K562 (cell line): ENCODE measurements around the gene OXLD1. TPM values are rescaled to one million over a fixed set of nuclear protein-coding genes. Genes with fewer than 3 reads are reported as not detected.

Experiments
- DPF2 ChIP-seq: fragments of 450-650 bp; IDR thresholded peaks from 2 replicates; pipeline ENCODE4 v1.6.1; 2016
- ESRRB ChIP-seq: fragments of 250-450 bp; sonication (Bioruptor Pico); IDR thresholded peaks from 2 replicates; pipeline ENCODE4 v1.5.0; 2020; ENCODE audit warnings: mild to moderate bottlenecking, moderate library complexity, borderline replicate concordance
- FOXM1 ChIP-seq, 2 experiments: fragments of 450-650 bp in 1 of 2; sonication (generic) in 1 of 2; formaldehyde crosslinking in 1 of 2; IDR thresholded peaks; 2 replicates each; pipeline versions ENCODE4 v1.6.1 to v1.9.0; 2017 to 2022; ENCODE audit warnings: low read depth in 2 of 2, mild to moderate bottlenecking in 2 of 2, missing genetic modification reagents in 1 of 2, moderate library complexity in 1 of 2
- GABPA ChIP-seq: fragments of 200-800 bp; sonication (Bioruptor generic); conservative IDR thresholded peaks from 2 replicates; pipeline ENCODE4 v1.6.1; 2016; ENCODE audit warnings: low read depth, missing genetic modification characterization, missing compliant biosample characterization
- HEY1 ChIP-seq: fragments of 250-450 bp; sonication (Bioruptor Pico); IDR thresholded peaks from 2 replicates; pipeline ENCODE4 v1.5.0; 2020; ENCODE audit warnings: mild to moderate bottlenecking, moderate library complexity, borderline replicate concordance
- HINFP ChIP-seq: fragments of 450-650 bp; conservative IDR thresholded peaks from 2 replicates; pipeline ENCODE4 v1.6.1; 2016; ENCODE audit warnings: missing genetic modification characterization, low read depth, mild to moderate bottlenecking, control low read depth, missing compliant biosample characterization
- ILF3 ChIP-seq: fragments of 450-650 bp; IDR thresholded peaks from 2 replicates; pipeline ENCODE4 v1.6.1; 2018; ENCODE audit warnings: antibody characterized with exemption, mild to moderate bottlenecking, moderate library complexity, borderline replicate concordance
- PRPF4 ChIP-seq: fragments of 200-400 bp; formaldehyde crosslinking; IDR thresholded peaks from one replicate; pipeline ENCODE4 v1.6.1; 2017; ENCODE audit warnings: low read length, low read depth, mild to moderate bottlenecking; ENCODE audit not compliant: insufficient read depth, poor library complexity, severe bottlenecking
- SIX5 ChIP-seq, 2 experiments: IDR thresholded peaks; 2 replicates each; pipeline ENCODE4 v1.6.1; 2011; ENCODE audit warnings: low read length in 2 of 2, borderline replicate concordance in 1 of 2, low read depth in 1 of 2, mild to moderate bottlenecking in 1 of 2, moderate library complexity in 1 of 2; ENCODE audit not compliant: insufficient read depth in 1 of 2
- SPI1 ChIP-seq: IDR thresholded peaks from 2 replicates; pipeline ENCODE4 v1.6.1; 2011; ENCODE audit warnings: low read depth, low read length, control low read depth, borderline replicate concordance
- SRSF1 ChIP-seq: fragments of 200-400 bp; formaldehyde crosslinking; IDR thresholded peaks from 2 replicates; pipeline ENCODE4 v1.6.1; 2017; ENCODE audit warnings: mild to moderate bottlenecking, low read depth, low read length, moderate library complexity
- STAT5A ChIP-seq: IDR thresholded peaks from 2 replicates; pipeline ENCODE4 v1.6.1; 2012; ENCODE audit warnings: low read length, inconsistent platforms, borderline replicate concordance
- TARDBP ChIP-seq: fragments of 450-650 bp; IDR thresholded peaks from 2 replicates; pipeline ENCODE4 v1.6.1; 2016
- TOE1 ChIP-seq, 2 experiments: fragments of 450-650 bp in 1 of 2; sonication (generic) in 1 of 2; formaldehyde crosslinking in 1 of 2; IDR thresholded peaks; 2 replicates each; pipeline versions ENCODE4 v1.7.1 to v1.8.0; 2016 to 2022; ENCODE audit warnings: borderline replicate concordance in 2 of 2, mild to moderate bottlenecking in 2 of 2, antibody characterized with exemption in 1 of 2, inconsistent platforms in 1 of 2, low read depth in 1 of 2, missing genetic modification reagents in 1 of 2, moderate library complexity in 1 of 2
- ZNF184 ChIP-seq: sonication (generic); formaldehyde crosslinking; IDR thresholded peaks from 2 replicates; pipeline ENCODE4 v1.5.0; 2020; ENCODE audit warnings: missing genetic modification reagents
- ZNF274 ChIP-seq: IDR thresholded peaks from 2 replicates; pipeline ENCODE4 v1.6.1; 2011; ENCODE audit warnings: low read depth, mild to moderate bottlenecking, low read length, moderate library complexity, borderline replicate concordance
- ZNF561 ChIP-seq: fragments of 450-650 bp; formaldehyde crosslinking; conservative IDR thresholded peaks from 2 replicates; pipeline ENCODE4 v1.4.0; 2020; ENCODE audit warnings: mild to moderate bottlenecking, moderate library complexity
- ZNF583 ChIP-seq: fragments of 250-450 bp; sonication (Bioruptor Pico); IDR thresholded peaks from 2 replicates; pipeline ENCODE4 v1.4.0; 2020
- ZNF77 ChIP-seq: fragments of 250-450 bp; sonication (Bioruptor Pico); IDR thresholded peaks from 2 replicates; pipeline ENCODE4 v1.5.0; 2020
- polyA plus RNA-seq, 8 experiments: library from polyadenylated mRNA; depleted of rRNA in 4 of 8; stranded (reverse) in 5 of 8; unstranded in 3 of 8; fragments of >200 nt; fragmentation: Nextera tagmentation in 2 of 8; fragmentation: Illumina TruSeq in 1 of 8; extraction: Ambion mirVana in 2 of 8; extraction: Trizol in 1 of 8; gene quantifications; 2 replicates each; pipeline versions ENCODE4 v1.2.1 to v1.2.3, GENCODE V29; 2011 to 2014; ENCODE audit warnings: inconsistent platforms in 1 of 8, missing spikeins in 1 of 8
- total RNA-seq, 7 experiments: library from RNA; depleted of rRNA in 6 of 7; stranded (reverse); fragments of >200 nt in 6 of 7; fragmentation: Illumina TruSeq in 2 of 7; extraction: Trizol in 2 of 7; gene quantifications; 2 replicates each; pipeline versions ENCODE4 v1.2.1 to v1.2.3, GENCODE V29; 2011 to 2021; ENCODE audit warnings: low replicate concordance in 1 of 7
- TF ChIP-seq, protein P1 (sequence below): fragments of 450-650 bp; IDR thresholded peaks from 2 replicates; pipeline ENCODE4 v1.6.1; 2017; ENCODE audit warnings: antibody characterized with exemption
- TF ChIP-seq, protein P2 (sequence below), 2 experiments: fragments of 450-650 bp in 1 of 2; sonication (generic) in 1 of 2; formaldehyde crosslinking; conservative IDR thresholded peaks; 2 replicates each; pipeline versions ENCODE4 v1.4.0 to v1.8.1; 2020 to 2022; ENCODE audit warnings: mild to moderate bottlenecking in 1 of 2, missing genetic modification reagents in 1 of 2
- TF ChIP-seq, protein P3 (sequence below): fragments of 450-650 bp; IDR thresholded peaks from 2 replicates; pipeline ENCODE4 v1.6.1; 2016

The OXLD1 gene
- total and polyA plus RNA-seq, 9 of the 15 experiments (the other 6 are each of a cell fraction or from before 2014, with no cell fraction given), result 4.4 to 115 (median 29.3) TPM

GRCh38 chr17:81636505-81637288, 29.7 kb downstream of the OXLD1 start, which contains the start of the genes NPLOC4 and TSPAN10 (continued):
- no peak for TF ChIP-seq HINFP (tag)
- no peak for TF ChIP-seq HEY1 (CRISPR knock-in tag)
- 0 out of 2 replicates have a peak, but pooled peaks have one; percentile 52 for TF ChIP-seq ILF3
- TF ChIP-seq, protein P1, sequence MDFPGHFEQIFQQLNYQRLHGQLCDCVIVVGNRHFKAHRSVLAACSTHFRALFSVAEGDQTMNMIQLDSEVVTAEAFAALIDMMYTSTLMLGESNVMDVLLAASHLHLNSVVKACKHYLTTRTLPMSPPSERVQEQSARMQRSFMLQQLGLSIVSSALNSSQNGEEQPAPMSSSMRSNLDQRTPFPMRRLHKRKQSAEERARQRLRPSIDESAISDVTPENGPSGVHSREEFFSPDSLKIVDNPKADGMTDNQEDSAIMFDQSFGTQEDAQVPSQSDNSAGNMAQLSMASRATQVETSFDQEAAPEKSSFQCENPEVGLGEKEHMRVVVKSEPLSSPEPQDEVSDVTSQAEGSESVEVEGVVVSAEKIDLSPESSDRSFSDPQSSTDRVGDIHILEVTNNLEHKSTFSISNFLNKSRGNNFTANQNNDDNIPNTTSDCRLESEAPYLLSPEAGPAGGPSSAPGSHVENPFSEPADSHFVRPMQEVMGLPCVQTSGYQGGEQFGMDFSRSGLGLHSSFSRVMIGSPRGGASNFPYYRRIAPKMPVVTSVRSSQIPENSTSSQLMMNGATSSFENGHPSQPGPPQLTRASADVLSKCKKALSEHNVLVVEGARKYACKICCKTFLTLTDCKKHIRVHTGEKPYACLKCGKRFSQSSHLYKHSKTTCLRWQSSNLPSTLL, result no peak
- TF ChIP-seq SPI1, result no peak
- no peak for TF ChIP-seq SRSF1
- no peak for TF ChIP-seq PRPF4
- TF ChIP-seq TOE1 (IDR thresholded peaks at IDR 0.05; ENCODE audit: borderline replicate concordance), result no peak
- no peak for TF ChIP-seq TOE1 (CRISPR knock-in tag; IDR thresholded peaks at IDR 0.05; ENCODE audit: borderline replicate concordance, low read depth)
- TF ChIP-seq, protein P2, sequence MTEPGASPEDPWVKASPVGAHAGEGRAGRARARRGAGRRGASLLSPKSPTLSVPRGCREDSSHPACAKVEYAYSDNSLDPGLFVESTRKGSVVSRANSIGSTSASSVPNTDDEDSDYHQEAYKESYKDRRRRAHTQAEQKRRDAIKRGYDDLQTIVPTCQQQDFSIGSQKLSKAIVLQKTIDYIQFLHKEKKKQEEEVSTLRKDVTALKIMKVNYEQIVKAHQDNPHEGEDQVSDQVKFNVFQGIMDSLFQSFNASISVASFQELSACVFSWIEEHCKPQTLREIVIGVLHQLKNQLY (CRISPR knock-in tag; conservative IDR thresholded peaks at IDR 0.05), result no peak
- no peak for TF ChIP-seq ZNF184 (CRISPR knock-in tag)
- no peak for TF ChIP-seq ZNF561 (CRISPR knock-in tag)
- no peak for TF ChIP-seq ZNF77 (CRISPR knock-in tag)
- TF ChIP-seq ZNF583, result peak; percentile 21; the same call in 1 of the 2 replicates
- TF ChIP-seq SIX5 (IDR thresholded peaks at IDR 0.05; ENCODE audit: borderline replicate concordance in 1 of 2, insufficient read depth in 1 of 2, low read depth in 1 of 2, low read length in 2 of 2), result peak; percentile 33 to 41; a peak in 2 of 4 replicates
- TF ChIP-seq, protein P3, sequence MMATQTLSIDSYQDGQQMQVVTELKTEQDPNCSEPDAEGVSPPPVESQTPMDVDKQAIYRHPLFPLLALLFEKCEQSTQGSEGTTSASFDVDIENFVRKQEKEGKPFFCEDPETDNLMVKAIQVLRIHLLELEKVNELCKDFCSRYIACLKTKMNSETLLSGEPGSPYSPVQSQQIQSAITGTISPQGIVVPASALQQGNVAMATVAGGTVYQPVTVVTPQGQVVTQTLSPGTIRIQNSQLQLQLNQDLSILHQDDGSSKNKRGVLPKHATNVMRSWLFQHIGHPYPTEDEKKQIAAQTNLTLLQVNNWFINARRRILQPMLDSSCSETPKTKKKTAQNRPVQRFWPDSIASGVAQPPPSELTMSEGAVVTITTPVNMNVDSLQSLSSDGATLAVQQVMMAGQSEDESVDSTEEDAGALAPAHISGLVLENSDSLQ, result no peak
- TF ChIP-seq ESRRB, result no peak
- no peak for TF ChIP-seq FOXM1 (IDR thresholded peaks at IDR 0.05; ENCODE audit: low read depth)
- TF ChIP-seq FOXM1 (CRISPR knock-in tag; IDR thresholded peaks at IDR 0.05; ENCODE audit: low read depth), result no peak
- TF ChIP-seq GABPA (tag), result peak; percentile 94
- no peak; the same call in 1 of the 2 replicates for TF ChIP-seq DPF2
- TF ChIP-seq STAT5A, result no peak
- TF ChIP-seq ZNF274, result no peak
- no peak; the same call in 1 of the 2 replicates for TF ChIP-seq TARDBP
